ENCODE data around the gene RHBDD1.

RHBDD1 gene

GRCh38 chr2:226885769-226886435 is 50.0 kb downstream of the RHBDD1 start:
- DNase-seq (ENCODE audit: low read depth in 2 of 2): no peak

GRCh38 chr2:226887940-226888339 is 52.1 kb downstream of the RHBDD1 start:
- DNase-seq (ENCODE audit: low read depth in 2 of 2): no peak

GRCh38 chr2:226888378-226888965 is 52.6 kb downstream of the RHBDD1 start:
- DNase-seq (ENCODE audit: low read depth in 2 of 2): no peak

GRCh38 chr2:226888971-226889370 is 53.1 kb downstream of the RHBDD1 start:
- no peak for DNase-seq (ENCODE audit: low read depth in 2 of 2)

- DNase-seq (ENCODE audit: low read depth in 2 of 2): no peak
Observed at GRCh38 chr2:226890286-226890685, 54.4 kb downstream of the RHBDD1 start.

- DNase-seq (ENCODE audit: low read depth in 2 of 2): no peak
Observed at GRCh38 chr2:226891780-226892590, 56.1 kb downstream of the RHBDD1 start.

- no peak for DNase-seq (ENCODE audit: low read depth in 2 of 2)
Observed at GRCh38 chr2:226892729-226893128, 56.9 kb downstream of the RHBDD1 start.

- no peak for DNase-seq (ENCODE audit: low read depth in 2 of 2)
Observed at GRCh38 chr2:226893216-226893615, 57.4 kb downstream of the RHBDD1 start.

GRCh38 chr2:226894752-226895151 is 58.9 kb downstream of the RHBDD1 start:
- DNase-seq (ENCODE audit: low read depth in 2 of 2): no peak

- DNase-seq (ENCODE audit: low read depth in 2 of 2): no peak
Observed at GRCh38 chr2:226895579-226895978, 59.7 kb downstream of the RHBDD1 start.

GRCh38 chr2:226898121-226898520 is 62.3 kb downstream of the RHBDD1 start:
- no peak for DNase-seq (ENCODE audit: low read depth in 2 of 2)

- DNase-seq (ENCODE audit: low read depth in 2 of 2): no peak
Observed at GRCh38 chr2:226898897-226899296, 63.0 kb downstream of the RHBDD1 start.

GRCh38 chr2:226902041-226902966 is 66.5 kb downstream of the RHBDD1 start:
- no peak for DNase-seq (ENCODE audit: low read depth in 2 of 2)

GRCh38 chr2:226903179-226903578 is 67.3 kb downstream of the RHBDD1 start:
- DNase-seq (ENCODE audit: low read depth in 2 of 2): no peak

- DNase-seq (ENCODE audit: low read depth in 2 of 2): no peak
Observed at GRCh38 chr2:226904592-226904991, 68.7 kb downstream of the RHBDD1 start.

- no peak for DNase-seq (ENCODE audit: low read depth in 2 of 2)
Observed at GRCh38 chr2:226905718-226906117, 69.9 kb downstream of the RHBDD1 start.

GRCh38 chr2:226906163-226906693 is 70.4 kb downstream of the RHBDD1 start:
- no peak for DNase-seq (ENCODE audit: low read depth in 2 of 2)

GRCh38 chr2:226909126-226909525 is 73.3 kb downstream of the RHBDD1 start:
- DNase-seq (ENCODE audit: low read depth in 2 of 2): no peak

GRCh38 chr2:226909836-226910235 is 74.0 kb downstream of the RHBDD1 start:
- DNase-seq (ENCODE audit: low read depth in 2 of 2): no peak

GRCh38 chr2:226910384-226910783 is 74.5 kb downstream of the RHBDD1 start:
- no peak for DNase-seq (ENCODE audit: low read depth in 2 of 2)

GRCh38 chr2:226911932-226912331 is 76.1 kb downstream of the RHBDD1 start:
- DNase-seq (ENCODE audit: low read depth in 2 of 2): no peak

- no peak for DNase-seq (ENCODE audit: low read depth in 2 of 2)
Observed at GRCh38 chr2:226913641-226914040, 77.8 kb downstream of the RHBDD1 start.

All from stimulated activated CD4-positive, alpha-beta T cell treated with anti-CD3 and anti-CD28 coated beads, Interleukin-1b, Interleukin-23, amount 100 ng/mL, for 1 hour (primary cell).